B cell (primary cell): ENCODE results near the gene SMARCA4.

Experiments used
- EZH2 ChIP-seq: IDR thresholded peaks from 2 replicates; pipeline ENCODE4 v1.6.1; 2012; ENCODE audit warnings: borderline replicate concordance, low read depth, mild to moderate bottlenecking, moderate library complexity, low read length; ENCODE audit not compliant: insufficient read depth, poor library complexity, severe bottlenecking
- TF ChIP-seq, protein P1 (sequence below): fragments of 200-600 bp; IDR thresholded peaks from one replicate; pipeline ENCODE4 v1.8.0; 2022; ENCODE audit warnings: antibody characterized with exemption, mild to moderate bottlenecking

DNA sequence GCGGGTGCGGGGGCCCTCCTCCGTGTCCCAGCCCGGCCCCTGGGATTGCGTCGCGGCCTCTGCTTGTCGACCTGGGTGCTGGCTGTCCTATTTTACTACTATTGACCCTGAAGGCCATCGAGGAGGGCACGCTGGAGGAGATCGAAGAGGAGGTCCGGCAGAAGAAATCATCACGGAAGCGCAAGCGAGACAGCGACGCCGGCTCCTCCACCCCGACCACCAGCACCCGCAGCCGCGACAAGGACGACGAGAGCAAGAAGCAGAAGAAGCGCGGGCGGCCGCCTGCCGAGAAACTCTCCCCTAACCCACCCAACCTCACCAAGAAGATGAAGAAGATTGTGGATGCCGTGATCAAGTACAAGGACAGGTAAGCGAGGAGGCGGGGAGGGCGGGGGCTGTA lies 80.4 kb downstream of the SMARCA4 start:
- TF ChIP-seq, protein P1, sequence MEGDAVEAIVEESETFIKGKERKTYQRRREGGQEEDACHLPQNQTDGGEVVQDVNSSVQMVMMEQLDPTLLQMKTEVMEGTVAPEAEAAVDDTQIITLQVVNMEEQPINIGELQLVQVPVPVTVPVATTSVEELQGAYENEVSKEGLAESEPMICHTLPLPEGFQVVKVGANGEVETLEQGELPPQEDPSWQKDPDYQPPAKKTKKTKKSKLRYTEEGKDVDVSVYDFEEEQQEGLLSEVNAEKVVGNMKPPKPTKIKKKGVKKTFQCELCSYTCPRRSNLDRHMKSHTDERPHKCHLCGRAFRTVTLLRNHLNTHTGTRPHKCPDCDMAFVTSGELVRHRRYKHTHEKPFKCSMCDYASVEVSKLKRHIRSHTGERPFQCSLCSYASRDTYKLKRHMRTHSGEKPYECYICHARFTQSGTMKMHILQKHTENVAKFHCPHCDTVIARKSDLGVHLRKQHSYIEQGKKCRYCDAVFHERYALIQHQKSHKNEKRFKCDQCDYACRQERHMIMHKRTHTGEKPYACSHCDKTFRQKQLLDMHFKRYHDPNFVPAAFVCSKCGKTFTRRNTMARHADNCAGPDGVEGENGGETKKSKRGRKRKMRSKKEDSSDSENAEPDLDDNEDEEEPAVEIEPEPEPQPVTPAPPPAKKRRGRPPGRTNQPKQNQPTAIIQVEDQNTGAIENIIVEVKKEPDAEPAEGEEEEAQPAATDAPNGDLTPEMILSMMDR: no peak
- TF ChIP-seq EZH2: no peak
